Stimulated activated CD4-positive, alpha-beta T cell treated with anti-CD3 and anti-CD28 coated beads, Interleukin-15, amount 100 ng/mL, for 24 hours (primary cell): Measurements from ENCODE around the gene TUBB.

ENCODE experiments used
- DNase-seq: peaks from one replicate; pipeline ENCODE4 v3.0.0-alpha.2; 2020

Gene TUBB

GRCh38 chr6:30719791-30720737, at the start of gene TUBB:
Gene TUBB (plus strand): TSS chr6:30720352. CDS start chr6:30720507, 155 bp downstream.
- DNase-seq, result peak; percentile 97

GRCh38 chr6:30670760-30671527, 49.2 kb upstream of the TUBB start:
- DNase-seq, result no peak

GRCh38 chr6:30672445-30673253, 47.5 kb upstream of the TUBB start, which contains the start of gene DHX16:
Gene DHX16 (minus strand): TSS chr6:30673006. CDS start chr6:30672841, 165 bp downstream.
- DNase-seq, result peak; percentile 94

GRCh38 chr6:30676660-30677285, 43.4 kb upstream of the TUBB start:
- DNase-seq, result no peak

- DNase-seq, result peak; percentile 92
These were observed 41.0 kb upstream of the TUBB start for GRCh38 chr6:30678964-30679726.

GRCh38 chr6:30679765-30680535, 40.2 kb upstream of the TUBB start:
- DNase-seq, result no peak

- peak; percentile 16 for DNase-seq
These were observed 38.4 kb upstream of the TUBB start for GRCh38 chr6:30681766-30682142.

- DNase-seq, result peak; percentile 89
These were observed 37.7 kb upstream of the TUBB start for GRCh38 chr6:30682143-30683117.

GRCh38 chr6:30683183-30683979, 36.8 kb upstream of the TUBB start:
- DNase-seq, result no peak

GRCh38 chr6:30683980-30684338, 36.2 kb upstream of the TUBB start:
- DNase-seq, result no peak

GRCh38 chr6:30684386-30685156, 35.6 kb upstream of the TUBB start:
- peak; percentile 78 for DNase-seq

GRCh38 chr6:30685157-30686008, 34.8 kb upstream of the TUBB start:
- peak; percentile 40 for DNase-seq

- DNase-seq, result peak; percentile 93
These were observed 33.9 kb upstream of the TUBB start, which contains the start of gene PPP1R18 for GRCh38 chr6:30686009-30686907. Gene PPP1R18 (minus strand): TSS chr6:30686645. CDS start chr6:30686018, 627 bp downstream.

- peak; percentile 97 for DNase-seq
These were observed 33.1 kb upstream of the TUBB start for GRCh38 chr6:30686908-30687658.
